SK-N-SH (cell line): ENCODE measurements around the gene AFAP1L2.

Experiments used
- EP300 ChIP-seq, 2 experiments: IDR thresholded peaks; 2 replicates each; pipeline versions ENCODE4 v1.4.0 to v1.6.1; 2012; ENCODE audit warnings: borderline replicate concordance in 1 of 2, low read depth in 1 of 2, low read length in 1 of 2
- NRF1 ChIP-seq: IDR thresholded peaks from 2 replicates; pipeline ENCODE4 v1.6.1; 2012; ENCODE audit warnings: low read depth, mild to moderate bottlenecking, low read length
- POLR2AphosphoS5 ChIP-seq: IDR thresholded peaks from 2 replicates; pipeline ENCODE4 v1.6.1; 2012; ENCODE audit warnings: low read depth, low read length
- SIN3A ChIP-seq: IDR thresholded peaks from 2 replicates; pipeline ENCODE4 v1.6.1; 2012; ENCODE audit warnings: low read depth, mild to moderate bottlenecking, low read length, moderate library complexity, borderline replicate concordance
- TAF1 ChIP-seq: IDR thresholded peaks from 2 replicates; pipeline ENCODE4 v1.6.1; 2012; ENCODE audit warnings: low read depth, mild to moderate bottlenecking, low read length, moderate library complexity, borderline replicate concordance
- TF ChIP-seq, protein P1 (sequence below): fragments of 200-600 bp; sonication (generic); IDR thresholded peaks from 2 replicates; pipeline ENCODE4 v1.6.1; 2017; ENCODE audit warnings: antibody characterized with exemption, mild to moderate bottlenecking, moderate library complexity
- TF ChIP-seq, protein P2 (sequence below): fragments of 150-350 bp; IDR thresholded peaks from 2 replicates; pipeline ENCODE4 v1.6.1; 2017; ENCODE audit warnings: antibody characterized with exemption, low read length, low read depth, borderline replicate concordance
- TF ChIP-seq, protein P3 (sequence below): IDR thresholded peaks from 2 replicates; pipeline ENCODE4; 2012
- TF ChIP-seq, protein P4 (sequence below): IDR thresholded peaks from 2 replicates; pipeline ENCODE4 v1.4.0; 2012; ENCODE audit warnings: low read depth, borderline replicate concordance
- TF ChIP-seq, protein P5 (sequence below): IDR thresholded peaks from 2 replicates; pipeline ENCODE4 v1.4.0; 2012; ENCODE audit warnings: low read depth

DNA sequence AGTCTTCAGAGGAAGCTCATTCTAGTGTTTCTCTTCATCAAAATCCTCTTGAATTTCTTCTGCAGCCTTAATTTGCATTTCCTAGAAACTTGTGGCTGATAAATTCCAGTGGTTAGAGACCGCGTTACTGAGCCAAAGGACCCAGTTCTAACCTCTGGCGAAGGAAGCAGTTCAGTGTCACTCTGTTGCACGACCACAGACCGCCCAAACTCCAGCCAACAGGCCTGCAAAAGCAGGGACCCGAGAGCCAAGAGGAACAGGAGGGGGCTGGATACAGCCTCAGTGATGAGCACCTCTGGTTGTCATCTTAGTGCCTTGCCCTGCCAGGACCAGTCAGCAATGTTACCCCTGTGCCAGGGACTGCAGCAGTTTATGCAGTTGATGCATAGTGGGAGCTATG lies 70.0 kb downstream of the AFAP1L2 start:
- TF ChIP-seq, protein P1, sequence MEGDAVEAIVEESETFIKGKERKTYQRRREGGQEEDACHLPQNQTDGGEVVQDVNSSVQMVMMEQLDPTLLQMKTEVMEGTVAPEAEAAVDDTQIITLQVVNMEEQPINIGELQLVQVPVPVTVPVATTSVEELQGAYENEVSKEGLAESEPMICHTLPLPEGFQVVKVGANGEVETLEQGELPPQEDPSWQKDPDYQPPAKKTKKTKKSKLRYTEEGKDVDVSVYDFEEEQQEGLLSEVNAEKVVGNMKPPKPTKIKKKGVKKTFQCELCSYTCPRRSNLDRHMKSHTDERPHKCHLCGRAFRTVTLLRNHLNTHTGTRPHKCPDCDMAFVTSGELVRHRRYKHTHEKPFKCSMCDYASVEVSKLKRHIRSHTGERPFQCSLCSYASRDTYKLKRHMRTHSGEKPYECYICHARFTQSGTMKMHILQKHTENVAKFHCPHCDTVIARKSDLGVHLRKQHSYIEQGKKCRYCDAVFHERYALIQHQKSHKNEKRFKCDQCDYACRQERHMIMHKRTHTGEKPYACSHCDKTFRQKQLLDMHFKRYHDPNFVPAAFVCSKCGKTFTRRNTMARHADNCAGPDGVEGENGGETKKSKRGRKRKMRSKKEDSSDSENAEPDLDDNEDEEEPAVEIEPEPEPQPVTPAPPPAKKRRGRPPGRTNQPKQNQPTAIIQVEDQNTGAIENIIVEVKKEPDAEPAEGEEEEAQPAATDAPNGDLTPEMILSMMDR, result no peak
- TF ChIP-seq TAF1 (no peak), EP300 (IDR thresholded peaks at IDR 0.05; ENCODE audit: borderline replicate concordance in 1 of 2, low read depth in 1 of 2, low read length in 1 of 2) (no peak), NRF1 (no peak), POLR2AphosphoS5 (no peak), SIN3A (no peak)
- TF ChIP-seq, protein P2, sequence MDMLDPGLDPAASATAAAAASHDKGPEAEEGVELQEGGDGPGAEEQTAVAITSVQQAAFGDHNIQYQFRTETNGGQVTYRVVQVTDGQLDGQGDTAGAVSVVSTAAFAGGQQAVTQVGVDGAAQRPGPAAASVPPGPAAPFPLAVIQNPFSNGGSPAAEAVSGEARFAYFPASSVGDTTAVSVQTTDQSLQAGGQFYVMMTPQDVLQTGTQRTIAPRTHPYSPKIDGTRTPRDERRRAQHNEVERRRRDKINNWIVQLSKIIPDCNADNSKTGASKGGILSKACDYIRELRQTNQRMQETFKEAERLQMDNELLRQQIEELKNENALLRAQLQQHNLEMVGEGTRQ, result no peak
- TF ChIP-seq, protein P3, sequence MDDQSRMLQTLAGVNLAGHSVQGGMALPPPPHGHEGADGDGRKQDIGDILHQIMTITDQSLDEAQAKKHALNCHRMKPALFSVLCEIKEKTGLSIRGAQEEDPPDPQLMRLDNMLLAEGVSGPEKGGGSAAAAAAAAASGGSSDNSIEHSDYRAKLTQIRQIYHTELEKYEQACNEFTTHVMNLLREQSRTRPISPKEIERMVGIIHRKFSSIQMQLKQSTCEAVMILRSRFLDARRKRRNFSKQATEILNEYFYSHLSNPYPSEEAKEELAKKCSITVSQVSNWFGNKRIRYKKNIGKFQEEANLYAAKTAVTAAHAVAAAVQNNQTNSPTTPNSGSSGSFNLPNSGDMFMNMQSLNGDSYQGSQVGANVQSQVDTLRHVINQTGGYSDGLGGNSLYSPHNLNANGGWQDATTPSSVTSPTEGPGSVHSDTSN, result no peak
- TF ChIP-seq, protein P4, sequence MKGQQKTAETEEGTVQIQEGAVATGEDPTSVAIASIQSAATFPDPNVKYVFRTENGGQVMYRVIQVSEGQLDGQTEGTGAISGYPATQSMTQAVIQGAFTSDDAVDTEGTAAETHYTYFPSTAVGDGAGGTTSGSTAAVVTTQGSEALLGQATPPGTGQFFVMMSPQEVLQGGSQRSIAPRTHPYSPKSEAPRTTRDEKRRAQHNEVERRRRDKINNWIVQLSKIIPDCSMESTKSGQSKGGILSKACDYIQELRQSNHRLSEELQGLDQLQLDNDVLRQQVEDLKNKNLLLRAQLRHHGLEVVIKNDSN, result no peak
- TF ChIP-seq, protein P5, sequence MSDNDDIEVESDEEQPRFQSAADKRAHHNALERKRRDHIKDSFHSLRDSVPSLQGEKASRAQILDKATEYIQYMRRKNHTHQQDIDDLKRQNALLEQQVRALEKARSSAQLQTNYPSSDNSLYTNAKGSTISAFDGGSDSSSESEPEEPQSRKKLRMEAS, result no peak
